GM18867 (cell line): ENCODE results near the gene ENTREP3.

Experiments
- ATAC-seq: cut with Tn5 transposase; IDR thresholded peaks from one replicate; pipeline ENCODE4 v1.9.1; 2021; ENCODE audit warnings: mild to moderate bottlenecking, moderate library complexity; ENCODE audit not compliant: unreplicated experiment

ENTREP3 gene

DNA sequence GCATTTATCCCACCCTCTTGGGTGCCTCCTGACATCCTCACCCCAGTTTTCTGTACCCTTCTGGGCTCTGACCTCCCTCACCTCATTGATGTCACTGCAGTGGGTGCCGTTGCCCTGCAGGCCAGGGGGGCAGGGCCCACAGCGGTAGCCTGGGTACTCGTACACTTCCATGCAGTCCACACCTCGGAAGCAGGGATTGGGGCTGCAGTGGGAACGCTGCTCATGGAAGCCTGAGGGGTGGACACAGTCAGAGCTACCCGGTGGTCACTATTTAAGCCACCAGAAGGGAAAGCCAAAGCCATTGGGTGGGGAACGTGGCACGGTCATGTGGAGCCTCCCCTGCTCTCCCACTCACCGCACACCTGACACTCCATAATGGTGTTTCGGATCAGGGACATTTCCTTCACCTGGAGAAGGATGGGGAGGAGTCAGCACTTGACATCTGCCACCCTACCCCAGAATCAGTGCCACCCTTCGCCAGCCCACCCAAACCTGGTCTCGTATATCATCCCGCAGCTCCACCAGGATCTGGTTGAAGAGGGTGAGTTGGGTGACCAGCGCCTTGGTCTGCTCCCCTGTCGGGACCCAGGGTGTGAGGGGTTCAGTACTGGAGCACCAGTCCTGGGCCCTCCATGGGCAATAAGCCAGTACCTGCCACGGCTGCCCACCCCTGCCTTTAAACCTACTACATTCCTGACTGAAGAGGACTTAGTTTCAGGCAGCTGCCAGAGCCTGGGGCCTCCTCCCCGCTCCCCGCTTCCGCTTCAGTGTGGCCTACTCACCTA, 52.4 kb downstream of the ENTREP3 start:
- ATAC-seq = no peak

DNA sequence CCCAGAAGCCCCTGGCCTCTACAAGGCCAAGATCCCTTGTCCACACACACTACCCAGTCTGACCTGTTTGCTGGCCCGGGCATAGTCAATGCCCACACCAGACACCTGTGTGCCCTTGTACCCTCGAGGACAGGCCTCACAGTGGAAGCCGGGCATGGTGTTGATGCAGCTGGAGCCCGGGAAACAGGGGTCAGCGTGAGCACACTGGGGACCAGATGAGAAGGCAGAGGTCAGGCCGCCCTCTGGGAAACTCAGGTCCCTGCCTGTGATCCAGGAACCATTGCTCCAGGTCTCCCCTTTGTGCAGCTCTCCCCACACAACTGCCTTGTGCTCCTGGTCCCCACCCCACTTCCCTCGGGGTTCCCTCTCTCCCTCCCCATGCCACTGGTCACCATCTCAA, 53.1 kb downstream of the ENTREP3 start:
- ATAC-seq = no peak

DNA sequence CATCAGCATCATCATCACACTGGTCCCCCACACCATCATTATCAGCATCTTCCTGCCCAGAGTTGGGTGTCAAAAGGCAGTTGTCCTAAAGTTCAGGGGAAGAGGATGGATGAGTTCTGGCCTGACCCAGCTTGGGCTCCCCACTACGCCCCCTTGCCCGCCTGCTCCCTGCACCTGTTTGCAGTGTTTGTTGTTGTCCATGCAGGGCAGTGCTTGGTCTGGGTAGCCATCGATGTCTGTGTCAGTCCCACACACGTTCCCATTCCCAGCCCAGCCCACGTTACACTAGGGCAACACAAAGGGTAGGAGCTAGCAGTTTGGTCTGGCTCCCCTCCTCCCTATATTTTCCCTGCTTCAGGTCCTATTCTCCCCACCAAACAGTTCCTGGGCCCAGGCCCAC, 54.4 kb downstream of the ENTREP3 start:
- ATAC-seq = no peak

DNA sequence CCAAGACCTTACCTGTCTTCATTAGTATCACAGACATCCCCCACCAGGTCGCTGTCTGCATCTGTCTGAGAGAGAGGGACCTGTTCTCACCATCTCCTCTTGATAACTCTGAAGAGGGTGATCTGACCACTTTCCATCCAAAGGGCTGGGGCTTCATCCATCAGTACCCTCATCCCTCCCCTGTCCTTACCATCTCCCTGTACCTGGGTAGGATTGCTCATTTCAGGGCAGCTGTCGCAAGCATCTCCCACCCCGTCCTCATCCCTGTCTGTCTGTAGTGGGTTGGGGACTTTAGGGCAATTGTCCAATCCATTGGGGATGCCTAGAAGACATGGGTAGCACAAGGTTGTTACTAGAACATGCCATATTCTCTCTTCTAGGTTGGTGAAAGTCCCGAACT, 55.5 kb downstream of the ENTREP3 start:
- no peak for ATAC-seq

DNA sequence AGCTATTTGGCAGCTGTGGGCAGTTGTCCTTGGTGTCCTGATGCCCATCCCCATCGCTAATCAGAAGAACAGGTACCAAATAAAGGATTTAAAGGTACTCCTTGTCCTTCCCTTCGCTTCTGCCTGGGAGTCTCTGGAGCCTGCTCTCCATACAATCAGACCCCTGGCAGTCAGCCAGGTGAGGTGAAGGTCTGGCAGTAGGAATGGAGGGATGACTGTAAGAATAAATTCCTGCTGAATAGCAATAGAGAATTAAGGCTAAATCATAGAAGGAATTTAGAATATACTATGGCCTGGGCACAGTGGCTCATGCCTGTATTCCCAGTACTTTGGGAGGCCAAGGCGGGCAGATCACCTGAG, 56.8 kb downstream of the ENTREP3 start:
- ATAC-seq = no peak

DNA sequence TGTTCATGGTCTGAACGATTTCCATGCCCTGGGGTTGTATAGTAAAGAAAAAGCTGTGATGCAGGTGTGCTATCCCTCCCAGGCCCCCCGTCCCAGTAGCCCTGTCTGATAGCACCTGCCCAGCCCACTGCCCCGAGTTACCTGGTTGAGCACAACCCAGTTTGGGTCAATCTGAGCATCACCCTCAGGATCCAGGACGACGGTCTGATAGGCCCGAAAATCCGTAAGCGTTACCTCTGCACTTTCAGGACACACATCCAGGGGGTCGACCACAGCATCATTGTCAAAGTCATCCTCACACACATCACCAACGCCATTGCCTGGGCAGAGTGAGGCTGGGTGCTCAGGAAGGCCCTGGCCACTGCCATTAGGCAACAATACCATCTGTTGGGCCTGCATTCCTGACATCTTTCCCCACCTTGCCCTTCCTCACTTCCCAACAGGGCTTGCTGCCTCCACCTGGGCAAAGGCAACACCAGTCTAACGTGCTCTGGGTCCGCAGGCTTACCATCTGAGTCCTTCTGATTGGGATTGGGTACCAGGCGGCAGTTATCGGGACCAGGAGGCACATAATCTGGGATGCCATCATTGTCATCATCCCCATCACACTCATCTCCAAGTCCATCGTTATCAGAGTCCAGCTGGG, 57.3 kb downstream of the ENTREP3 start:
- no peak for ATAC-seq
